ENCODE data around the gene DUSP8.

DNA sequence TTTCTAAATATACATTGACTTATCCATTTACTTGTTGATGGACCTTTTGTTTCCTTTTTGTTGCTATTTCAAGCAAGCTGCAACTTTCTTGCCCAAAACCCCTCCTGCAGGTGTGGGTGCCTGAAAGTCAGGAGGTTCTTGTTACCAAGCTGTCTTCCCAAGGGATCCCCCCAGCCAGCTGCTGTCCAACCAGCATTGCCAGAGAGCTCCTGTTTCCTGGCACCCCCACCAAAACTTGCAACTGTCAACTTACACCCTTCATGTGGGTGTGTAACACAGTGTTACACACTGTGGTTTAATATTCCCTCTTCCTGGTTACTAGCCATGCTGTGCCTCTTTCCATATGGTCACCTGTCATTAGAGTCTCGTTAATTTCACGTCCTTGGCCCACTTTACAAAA is 14.6 kb upstream of the DUSP8 start:
- TF ChIP-seq GATA2 (IDR thresholded peaks at IDR 0.05; ENCODE audit: low read depth, low read length) = no peak
- no peak for TF ChIP-seq GATA3 (IDR thresholded peaks at IDR 0.05; ENCODE audit: low read depth, low read length)

Measured in SH-SY5Y (cell line).